ENCODE data around the gene FRMD3. TPM values are rescaled to one million over a fixed set of nuclear protein-coding genes. Genes with fewer than 3 reads are reported as not detected.

The FRMD3 gene
- total RNA-seq, 2 donors from 2014 or later, result 2.1 to 4.6 TPM

GRCh38 chr9:83457005-83457404, 81.2 kb downstream of the FRMD3 start:
- TF ChIP-seq, protein P1, sequence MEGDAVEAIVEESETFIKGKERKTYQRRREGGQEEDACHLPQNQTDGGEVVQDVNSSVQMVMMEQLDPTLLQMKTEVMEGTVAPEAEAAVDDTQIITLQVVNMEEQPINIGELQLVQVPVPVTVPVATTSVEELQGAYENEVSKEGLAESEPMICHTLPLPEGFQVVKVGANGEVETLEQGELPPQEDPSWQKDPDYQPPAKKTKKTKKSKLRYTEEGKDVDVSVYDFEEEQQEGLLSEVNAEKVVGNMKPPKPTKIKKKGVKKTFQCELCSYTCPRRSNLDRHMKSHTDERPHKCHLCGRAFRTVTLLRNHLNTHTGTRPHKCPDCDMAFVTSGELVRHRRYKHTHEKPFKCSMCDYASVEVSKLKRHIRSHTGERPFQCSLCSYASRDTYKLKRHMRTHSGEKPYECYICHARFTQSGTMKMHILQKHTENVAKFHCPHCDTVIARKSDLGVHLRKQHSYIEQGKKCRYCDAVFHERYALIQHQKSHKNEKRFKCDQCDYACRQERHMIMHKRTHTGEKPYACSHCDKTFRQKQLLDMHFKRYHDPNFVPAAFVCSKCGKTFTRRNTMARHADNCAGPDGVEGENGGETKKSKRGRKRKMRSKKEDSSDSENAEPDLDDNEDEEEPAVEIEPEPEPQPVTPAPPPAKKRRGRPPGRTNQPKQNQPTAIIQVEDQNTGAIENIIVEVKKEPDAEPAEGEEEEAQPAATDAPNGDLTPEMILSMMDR (IDR thresholded peaks at IDR 0.05), result no peak
- TF ChIP-seq POLR2A (IDR thresholded peaks at IDR 0.05), result no peak
- 88 to 89% methylated on average over 3 of the region's 3 CpGs for WGBS, 2 donors
- Histone ChIP-seq H3K27ac (no peak overlapping the region), H3K27me3 (no peaks in the 10 kb centered on the region), H3K4me3 (no peak overlapping the region), H3K4me1 (no peaks in the 10 kb centered on the region), H3K9me3 (no peaks in the 10 kb centered on the region), H3K36me3 (replicated peaks in 1 of 2; ENCODE audit: insufficient read depth in 1 of 2, low read depth in 2 of 2) (no peaks in the 10 kb centered on the region)
- ATAC-seq, result no peak
- intact Hi-C loops (cut with DNase I), result no loop called here
- DNase-seq, result no peak

DNA sequence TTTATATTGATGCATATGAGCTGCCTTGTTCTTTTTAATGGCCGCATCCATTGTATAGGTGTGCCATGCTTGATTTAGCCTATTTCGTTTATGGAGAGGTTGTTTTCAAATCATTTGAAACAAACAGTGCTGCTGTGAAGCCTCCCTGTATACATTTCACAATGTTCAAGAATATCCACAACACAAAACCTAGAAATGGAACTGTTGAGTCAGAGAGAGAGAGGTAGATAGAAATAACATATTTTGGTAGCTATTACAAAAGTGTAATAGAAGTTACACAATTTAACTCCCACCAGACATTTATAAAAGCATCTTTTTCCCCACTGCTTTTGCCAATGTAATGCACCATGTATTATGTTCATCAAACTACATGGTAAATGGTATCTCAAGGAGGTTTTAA, 82.0 kb downstream of the FRMD3 start:
- Histone ChIP-seq H3K4me1 (no peaks in the 10 kb centered on the region), H3K4me3 (no peak overlapping the region), H3K27ac (no peak overlapping the region), H3K27me3 (no peaks in the 10 kb centered on the region), H3K9me3 (no peaks in the 10 kb centered on the region), H3K36me3 (replicated peaks in 1 of 2; ENCODE audit: insufficient read depth in 1 of 2, low read depth in 2 of 2) (no peaks in the 10 kb centered on the region)
- no peak for TF ChIP-seq POLR2A (IDR thresholded peaks at IDR 0.05)
- TF ChIP-seq, protein P1 (IDR thresholded peaks at IDR 0.05), result no peak
- ATAC-seq, result no peak
- no peak for DNase-seq
- intact Hi-C loops (cut with DNase I), result no loop called here
- WGBS, 2 donors, result 76 to 81% methylated on average over 2 of the region's 2 CpGs

GRCh38 chr9:83454076-83454475, 84.1 kb downstream of the FRMD3 start:
- no peak overlapping the region for H3K27ac ChIP-seq
- TF ChIP-seq, protein P1 (IDR thresholded peaks at IDR 0.05), result no peak
- TF ChIP-seq POLR2A (IDR thresholded peaks at IDR 0.05), result no peak
- no peaks in the 10 kb centered on the region for H3K36me3 ChIP-seq (replicated peaks in 1 of 2; ENCODE audit: insufficient read depth in 1 of 2, low read depth in 2 of 2)
- H3K4me3 ChIP-seq, result no peak overlapping the region
- no peaks in the 10 kb centered on the region for H3K27me3 ChIP-seq
- ATAC-seq (no peak), DNase-seq (no peak)
- intact Hi-C loops (cut with DNase I), result no loop called here
- H3K9me3 ChIP-seq, result no peaks in the 10 kb centered on the region
- no peaks in the 10 kb centered on the region for H3K4me1 ChIP-seq

- no peak for ATAC-seq
- no peaks in the 10 kb centered on the region for H3K36me3 ChIP-seq (replicated peaks in 1 of 2; ENCODE audit: insufficient read depth in 1 of 2, low read depth in 2 of 2)
- WGBS, 2 donors, result 75 to 76% methylated on average over 4 of the region's 4 CpGs
- H3K4me1 ChIP-seq, result no peaks in the 10 kb centered on the region
- intact Hi-C loops (cut with DNase I), result no loop called here
- H3K4me3 ChIP-seq, result no peak overlapping the region
- TF ChIP-seq POLR2A (IDR thresholded peaks at IDR 0.05), result no peak
- TF ChIP-seq, protein P1 (IDR thresholded peaks at IDR 0.05), result no peak
- no peaks in the 10 kb centered on the region for H3K27me3 ChIP-seq
- no peak for DNase-seq
- H3K27ac ChIP-seq, result no peak overlapping the region
- H3K9me3 ChIP-seq, result no peaks in the 10 kb centered on the region
Observed at GRCh38 chr9:83451308-83451707, 86.9 kb downstream of the FRMD3 start.

- TF ChIP-seq, protein P1 (IDR thresholded peaks at IDR 0.05), result no peak
- TF ChIP-seq POLR2A (IDR thresholded peaks at IDR 0.05), result no peak
- Histone ChIP-seq H3K4me3 (no peak overlapping the region), H3K9me3 (no peaks in the 10 kb centered on the region), H3K27me3 (no peaks in the 10 kb centered on the region), H3K27ac (no peak overlapping the region), H3K4me1 (no peaks in the 10 kb centered on the region), H3K36me3 (replicated peaks in 1 of 2; ENCODE audit: insufficient read depth in 1 of 2, low read depth in 2 of 2) (no peaks in the 10 kb centered on the region)
- WGBS, 2 donors, result 72 to 82% methylated on average over 6 of the region's 6 CpGs
- intact Hi-C loops (cut with DNase I), result no loop called here
- DNase-seq (no peak), ATAC-seq (no peak)
Observed at GRCh38 chr9:83449983-83450382, 88.2 kb downstream of the FRMD3 start.

All from body of pancreas (tissue), 4 donors.